Activated T-cell treated with anti-CD3 and anti-CD28 coated beads, Interleukin-2, amount 50 U/mL, for 1 hour (primary cell): Measurements from ENCODE around the gene P3H2.

Experiments used
- DNase-seq: peaks from one replicate; pipeline ENCODE4 v3.0.0-alpha.2; 2020

P3H2 gene

GRCh38 chr3:190013943-190014924, 106.5 kb downstream of the P3H2 start:
- no peak for DNase-seq

- no peak for DNase-seq
Observed at GRCh38 chr3:190012784-190013183, 107.9 kb downstream of the P3H2 start.

DNA sequence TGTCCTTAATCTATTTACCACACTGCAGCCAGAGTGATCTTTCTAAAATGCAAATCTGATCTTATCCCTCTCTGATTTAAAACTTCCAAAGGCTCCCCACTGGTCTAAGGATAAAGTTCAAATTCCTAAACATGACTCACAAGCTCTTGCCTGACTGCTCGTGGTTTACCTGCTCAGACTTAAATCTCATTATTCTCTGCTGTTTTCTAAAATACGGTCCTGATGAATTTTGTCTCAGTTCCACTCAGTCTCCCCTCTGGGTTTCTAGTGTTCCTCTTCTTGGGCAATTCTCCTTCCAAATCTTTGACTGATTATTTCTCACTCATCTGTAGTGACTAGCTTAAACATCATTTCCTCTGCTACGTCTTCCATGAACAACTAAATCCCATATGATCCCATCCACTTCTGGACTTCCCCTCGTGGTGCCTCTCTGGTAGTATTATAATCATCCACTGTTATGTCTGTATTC, 108.3 kb downstream of the P3H2 start:
- no peak for DNase-seq

DNA sequence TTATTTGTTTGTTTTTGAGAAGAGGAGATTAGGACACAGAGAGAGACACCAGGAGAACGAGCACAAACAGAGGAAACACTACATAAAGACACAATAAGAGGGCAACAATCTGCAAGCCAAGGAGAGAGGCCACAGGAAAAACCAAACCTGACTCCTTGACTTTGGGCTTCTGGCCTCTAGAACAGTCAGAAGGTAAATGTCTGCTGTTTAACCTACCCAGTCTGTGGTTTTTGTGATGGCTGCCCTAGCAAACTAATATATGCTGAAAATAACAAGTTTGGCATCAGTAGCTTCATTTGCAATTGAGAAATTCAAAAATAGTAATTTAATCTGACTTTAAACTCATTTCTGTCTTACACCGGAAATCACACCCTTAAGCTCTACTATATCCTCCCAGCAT, 110.2 kb downstream of the P3H2 start:
- DNase-seq, result no peak

GRCh38 chr3:190009614-190010013, 111.1 kb downstream of the P3H2 start:
- DNase-seq, result no peak

DNA sequence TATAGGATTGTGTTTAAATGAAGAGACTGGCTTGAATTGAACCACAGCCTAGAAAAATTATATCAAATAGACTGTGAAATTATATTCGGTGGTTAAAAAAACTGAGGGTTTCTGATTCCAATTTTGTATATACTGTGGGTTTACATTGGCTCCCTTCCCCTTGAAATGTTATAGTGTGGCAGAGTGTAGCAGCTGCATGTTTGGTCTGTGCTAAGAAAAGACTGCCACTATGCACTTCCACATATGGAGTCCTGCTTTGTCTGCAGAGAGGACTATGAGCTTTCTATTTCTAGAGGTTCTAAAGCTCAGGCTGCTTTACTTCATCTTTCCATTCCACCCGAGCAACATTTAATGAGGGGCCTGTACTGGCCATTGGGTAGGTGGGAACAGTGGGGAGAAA, 112.3 kb downstream of the P3H2 start:
- no peak for DNase-seq

DNA sequence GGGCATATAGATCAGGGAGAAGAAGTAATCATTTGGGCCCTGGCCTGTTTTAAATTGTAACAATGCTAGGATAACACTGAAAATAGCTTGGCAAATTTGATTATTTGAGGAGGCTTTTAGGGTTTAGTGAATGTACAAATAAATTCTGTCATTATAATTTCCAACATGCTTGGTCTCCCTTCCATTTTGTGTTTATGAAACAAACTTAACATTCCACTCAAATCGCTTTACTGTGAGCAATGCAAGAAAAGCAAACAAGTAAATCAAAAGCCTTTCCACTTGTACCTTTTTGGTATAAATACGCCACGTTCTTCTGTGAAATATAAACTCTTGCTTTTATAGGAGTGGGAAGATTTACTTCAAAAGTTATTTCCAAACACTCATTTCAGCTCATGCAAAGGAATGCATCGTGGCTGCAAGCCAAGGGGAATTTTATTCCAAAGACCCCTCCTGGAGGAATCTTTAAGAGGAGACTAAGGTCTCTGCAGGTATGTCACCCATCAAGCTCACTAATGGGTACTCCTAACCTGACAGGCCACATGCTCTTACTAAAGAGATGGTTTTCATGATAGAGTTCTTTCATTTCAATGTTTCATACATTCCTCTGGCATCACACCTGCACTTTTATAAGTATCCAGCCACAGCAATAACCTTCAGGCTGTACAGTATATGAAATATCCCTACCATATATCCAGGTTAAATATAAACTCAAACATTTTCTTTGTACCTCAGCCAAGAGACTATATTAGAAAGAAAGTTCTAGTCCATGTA, 115.2 kb downstream of the P3H2 start:
- no peak for DNase-seq

DNA sequence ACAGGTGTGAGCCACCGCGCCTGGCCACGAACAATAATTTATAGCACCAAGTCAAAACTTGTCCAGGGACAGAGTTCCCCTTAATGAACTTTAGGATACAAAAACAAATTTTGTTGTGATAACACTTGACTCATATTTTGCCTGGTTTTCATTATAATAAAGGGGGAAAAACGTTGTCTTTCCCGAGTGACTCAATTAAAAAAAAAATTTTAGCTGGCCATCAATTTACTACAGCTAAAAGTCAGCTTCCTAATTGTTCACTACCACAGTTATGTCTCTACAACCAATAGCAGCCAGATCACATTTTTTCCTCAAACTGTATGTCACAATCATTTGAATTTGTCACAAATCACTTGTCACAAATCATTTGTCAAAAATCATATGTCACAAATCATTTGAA, 116.0 kb downstream of the P3H2 start:
- no peak for DNase-seq

GRCh38 chr3:190003681-190004123, 117.0 kb downstream of the P3H2 start:
- DNase-seq, result no peak

GRCh38 chr3:190003068-190003467, 117.6 kb downstream of the P3H2 start:
- no peak for DNase-seq

- DNase-seq, result no peak
Observed at GRCh38 chr3:190001426-190001825, 119.3 kb downstream of the P3H2 start.

DNA sequence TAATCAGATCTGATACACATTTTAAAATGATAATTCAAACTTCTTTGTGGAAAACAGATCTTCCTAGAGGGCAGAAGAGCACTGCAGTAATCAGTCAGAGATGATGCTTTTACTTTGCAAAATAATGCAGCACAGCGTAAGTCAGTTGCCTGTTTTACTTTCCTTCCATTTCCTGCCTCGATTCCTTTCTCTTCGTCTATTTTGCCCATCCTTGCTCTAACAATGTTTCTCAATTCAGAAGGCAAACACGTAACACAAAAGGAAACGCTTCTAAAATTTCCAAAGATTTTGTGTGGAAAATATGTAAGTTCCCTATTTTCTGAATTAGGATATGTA, 119.9 kb downstream of the P3H2 start:
- DNase-seq, result no peak

DNA sequence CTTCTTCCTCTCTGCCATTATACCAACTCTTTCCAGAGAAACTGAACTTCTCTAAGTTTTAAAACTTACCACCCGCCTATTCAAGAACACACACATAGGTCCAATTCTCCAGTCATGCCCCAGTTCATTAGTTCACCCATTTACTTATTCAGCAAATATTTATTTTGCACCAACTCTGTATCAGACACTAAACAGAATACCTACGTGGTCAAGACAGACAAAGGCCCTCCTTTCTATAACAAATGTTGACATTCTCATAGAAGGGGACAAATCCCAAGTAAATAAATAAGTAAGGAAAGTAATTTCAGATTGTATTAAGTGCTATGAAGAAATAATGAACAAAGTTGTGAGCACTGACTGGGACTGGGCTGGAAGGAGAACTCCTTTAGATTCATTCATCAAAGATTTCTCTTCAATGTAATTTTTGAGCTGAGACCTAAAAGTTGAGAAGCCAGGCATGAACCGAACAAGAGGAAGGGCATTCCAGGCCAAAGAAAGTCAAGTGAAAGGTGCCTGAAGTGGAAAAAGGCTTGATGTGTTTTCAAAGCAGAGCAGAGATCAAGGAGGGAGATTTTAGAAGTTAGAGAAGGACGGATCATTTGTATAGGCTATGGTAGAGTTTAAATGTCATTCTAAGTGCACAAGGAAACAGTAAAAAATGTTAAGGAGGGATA, 120.4 kb downstream of the P3H2 start:
- DNase-seq, result no peak

DNA sequence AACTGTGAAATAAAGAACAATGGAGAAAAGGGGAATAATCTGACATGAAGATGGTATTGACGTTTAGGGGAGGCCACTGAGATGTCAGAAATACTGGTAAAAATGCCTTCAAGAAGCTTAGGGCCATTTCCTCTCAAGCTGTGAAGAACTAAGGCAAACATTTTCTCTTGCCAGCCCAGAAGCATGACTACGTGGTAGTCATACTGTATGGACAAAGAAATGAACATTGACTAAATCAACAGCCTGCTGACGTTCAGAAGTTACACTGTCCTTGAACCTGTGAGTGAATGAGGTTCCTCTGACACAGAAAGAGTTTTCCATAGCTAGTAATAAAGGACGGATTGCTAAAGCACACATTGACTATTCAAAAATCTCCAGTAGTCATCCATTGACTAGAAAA, 121.0 kb downstream of the P3H2 start:
- DNase-seq, result no peak

- DNase-seq, result no peak
Observed at GRCh38 chr3:189995129-189995528, 125.6 kb downstream of the P3H2 start.

- no peak for DNase-seq
Observed at GRCh38 chr3:189990826-189991225, 129.9 kb downstream of the P3H2 start.

DNA sequence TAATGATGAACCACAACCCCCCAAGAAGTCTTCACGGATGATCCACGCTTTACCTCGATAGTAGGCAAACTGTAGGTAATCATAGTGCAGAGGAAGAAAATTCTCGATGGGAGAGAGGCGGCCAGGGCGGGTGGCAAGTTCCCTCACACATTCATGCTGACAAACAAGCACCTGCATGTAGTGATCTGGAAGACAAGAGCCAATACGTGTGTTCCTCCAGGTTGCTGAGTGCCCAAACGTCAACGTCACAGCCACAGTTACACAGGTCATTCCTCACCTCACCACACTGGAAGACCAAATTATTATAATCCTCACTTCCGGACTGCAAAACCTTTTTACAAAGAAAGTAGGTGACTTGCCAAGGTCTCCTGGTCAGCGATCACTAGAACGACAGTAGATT, 131.8 kb downstream of the P3H2 start:
- DNase-seq, result no peak

DNA sequence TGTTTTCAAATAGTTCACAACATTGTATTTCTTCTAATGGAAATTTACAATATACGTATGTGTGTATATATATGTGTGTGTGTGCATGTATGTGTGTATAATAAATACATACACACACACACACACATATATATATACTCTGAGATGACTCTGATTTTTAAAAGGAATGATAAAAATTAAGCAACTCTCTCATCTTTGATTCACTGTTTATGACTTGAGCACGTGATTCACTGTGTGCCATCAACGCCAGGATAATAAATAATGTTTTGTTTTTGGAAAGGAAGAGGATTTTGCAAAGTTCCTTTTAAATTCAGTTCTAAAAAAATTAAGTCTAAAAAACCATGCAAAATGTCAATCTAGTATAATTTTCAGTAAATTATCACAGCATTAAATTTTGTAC, 132.4 kb downstream of the P3H2 start:
- DNase-seq, result no peak

DNA sequence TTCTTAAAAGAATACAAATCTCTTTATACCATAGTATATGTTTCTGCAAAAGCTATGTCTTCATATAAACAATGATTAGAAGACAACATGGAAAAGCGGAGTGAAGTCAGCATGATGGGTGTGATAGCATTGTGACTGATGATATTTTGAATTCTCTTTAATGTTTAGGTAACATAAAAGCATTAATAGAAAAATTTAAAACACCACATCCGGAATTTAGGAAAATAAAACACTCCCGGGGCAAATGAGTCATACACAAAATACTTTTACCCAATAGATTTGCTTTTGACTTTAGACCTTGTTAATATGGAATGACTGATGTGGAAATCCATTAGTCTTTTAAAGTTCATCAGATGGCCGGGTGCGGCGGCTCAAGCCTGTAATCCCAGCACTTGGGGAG, 134.7 kb downstream of the P3H2 start:
- no peak for DNase-seq

DNA sequence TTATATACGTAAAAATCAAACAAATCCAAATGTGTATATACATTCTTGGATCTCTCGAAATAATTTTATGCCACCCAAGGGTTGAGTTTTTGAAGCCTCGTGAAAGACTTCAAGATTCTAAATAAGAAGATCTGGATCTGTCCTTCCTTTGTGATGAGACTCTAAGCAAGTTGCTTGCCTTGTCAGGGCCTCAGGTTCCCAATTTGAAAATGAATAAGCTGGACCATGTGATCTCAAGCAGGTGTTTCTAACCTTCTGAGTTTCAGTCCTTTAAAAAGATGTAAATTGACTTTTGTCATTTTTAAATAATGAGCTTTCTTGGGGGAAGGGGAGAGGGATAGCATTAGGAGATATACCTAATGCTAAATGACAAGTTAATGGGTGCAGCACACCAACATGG, 137.1 kb downstream of the P3H2 start:
- no peak for DNase-seq

GRCh38 chr3:189982321-189982945, 138.3 kb downstream of the P3H2 start:
- DNase-seq, result no peak

- no peak for DNase-seq
Observed at GRCh38 chr3:189981668-189982067, 139.0 kb downstream of the P3H2 start.

- DNase-seq, result no peak
Observed at GRCh38 chr3:189978753-189979152, 141.9 kb downstream of the P3H2 start.
